Testis (tissue), 2 donors: ENCODE data around the gene MAP3K1.

ENCODE experiments used
- POLR2A ChIP-seq: fragments of 450-650 bp; IDR thresholded peaks from one replicate; pipeline ENCODE4 v1.6.1; 2017; ENCODE audit warnings: antibody characterized with exemption, mild to moderate bottlenecking, moderate library complexity
- TF ChIP-seq, protein P1 (sequence below), 3 experiments: fragments of 450-650 bp in 2 of 3; fragments of 200-600 bp in 1 of 3; sonication (generic) in 1 of 3; IDR thresholded peaks; one replicate each; pipeline ENCODE4 v1.5.1; 2016 to 2019; ENCODE audit warnings: antibody characterized with exemption in 3 of 3, mild to moderate bottlenecking in 2 of 3, moderate library complexity in 1 of 3

DNA sequence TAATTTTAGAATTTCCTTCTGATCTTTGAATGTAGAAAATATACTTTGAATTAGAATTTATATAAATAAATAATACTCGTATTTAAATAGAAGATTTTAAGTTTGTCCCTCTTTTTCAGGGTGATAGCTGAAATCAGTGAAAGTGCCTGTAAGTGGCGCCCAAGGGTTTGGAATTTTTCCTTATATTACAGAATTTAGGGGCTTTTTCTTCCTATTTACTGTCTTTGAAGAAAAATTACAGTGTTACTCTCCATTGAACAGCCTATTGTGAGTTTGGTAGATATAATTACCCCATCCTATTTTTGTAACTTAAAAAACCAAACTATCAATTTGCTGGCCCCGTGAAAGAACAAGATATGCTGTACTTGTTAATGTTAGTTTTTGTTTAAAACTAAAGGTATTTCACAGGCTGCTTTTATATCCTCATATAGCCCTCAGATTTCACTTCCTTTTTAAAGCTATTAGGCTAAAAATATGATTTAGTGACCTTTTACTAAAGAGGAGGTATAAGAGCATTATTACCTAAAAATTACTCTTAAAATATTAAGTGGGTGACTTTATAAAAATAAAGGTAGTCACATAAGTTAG is 3.2 kb downstream of the MAP3K1 start:
- TF ChIP-seq, protein P1, sequence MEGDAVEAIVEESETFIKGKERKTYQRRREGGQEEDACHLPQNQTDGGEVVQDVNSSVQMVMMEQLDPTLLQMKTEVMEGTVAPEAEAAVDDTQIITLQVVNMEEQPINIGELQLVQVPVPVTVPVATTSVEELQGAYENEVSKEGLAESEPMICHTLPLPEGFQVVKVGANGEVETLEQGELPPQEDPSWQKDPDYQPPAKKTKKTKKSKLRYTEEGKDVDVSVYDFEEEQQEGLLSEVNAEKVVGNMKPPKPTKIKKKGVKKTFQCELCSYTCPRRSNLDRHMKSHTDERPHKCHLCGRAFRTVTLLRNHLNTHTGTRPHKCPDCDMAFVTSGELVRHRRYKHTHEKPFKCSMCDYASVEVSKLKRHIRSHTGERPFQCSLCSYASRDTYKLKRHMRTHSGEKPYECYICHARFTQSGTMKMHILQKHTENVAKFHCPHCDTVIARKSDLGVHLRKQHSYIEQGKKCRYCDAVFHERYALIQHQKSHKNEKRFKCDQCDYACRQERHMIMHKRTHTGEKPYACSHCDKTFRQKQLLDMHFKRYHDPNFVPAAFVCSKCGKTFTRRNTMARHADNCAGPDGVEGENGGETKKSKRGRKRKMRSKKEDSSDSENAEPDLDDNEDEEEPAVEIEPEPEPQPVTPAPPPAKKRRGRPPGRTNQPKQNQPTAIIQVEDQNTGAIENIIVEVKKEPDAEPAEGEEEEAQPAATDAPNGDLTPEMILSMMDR (IDR thresholded peaks at IDR 0.05), result peak in 1 of 3 experiments; percentile 25
- no peak for TF ChIP-seq POLR2A
